Stimulated activated CD8-positive, alpha-beta memory T cell treated with anti-CD3 and anti-CD28 coated beads, Interleukin-4, amount 100 ng/mL, for 24 hours (primary cell): ENCODE results near the gene IMPA2.
"Not testable (repeated sequence)": the region's sequence is repeated elsewhere in the genome, so short reads cannot be mapped to it uniquely, and the experiment has no call there.

ENCODE experiments used
- DNase-seq: peaks from one replicate; pipeline ENCODE4 v3.0.0-alpha.2; 2020; ENCODE audit warnings: low read depth

The IMPA2 gene

GRCh38 chr18:11962597-11962996 lies 18.7 kb upstream of the IMPA2 start:
- DNase-seq = no peak

GRCh38 chr18:11963991-11964484 lies 17.3 kb upstream of the IMPA2 start:
- no peak for DNase-seq

GRCh38 chr18:11969904-11970835 lies 11.1 kb upstream of the IMPA2 start:
- DNase-seq = no peak

- not testable (repeated sequence) for DNase-seq
Observed at GRCh38 chr18:11970836-11971226, 10.5 kb upstream of the IMPA2 start.

GRCh38 chr18:11972371-11973174 lies 8.7 kb upstream of the IMPA2 start:
- DNase-seq = no peak

- no peak for DNase-seq
Observed at GRCh38 chr18:11974741-11975325, 6.5 kb upstream of the IMPA2 start.

- no peak for DNase-seq
Observed at GRCh38 chr18:11975723-11976122, 5.6 kb upstream of the IMPA2 start.

- DNase-seq = no peak
Observed at GRCh38 chr18:11976315-11977152, 4.8 kb upstream of the IMPA2 start.

- no peak for DNase-seq
Observed at GRCh38 chr18:11977153-11977466, 4.2 kb upstream of the IMPA2 start.

GRCh38 chr18:11978956-11979355 lies 2.4 kb upstream of the IMPA2 start:
- no peak for DNase-seq

GRCh38 chr18:11980163-11980493 lies 1.2 kb upstream of the IMPA2 start:
- no peak for DNase-seq

GRCh38 chr18:11980494-11981191 lies 664 bp upstream of the IMPA2 start:
- peak; percentile 95 for DNase-seq

GRCh38 chr18:11981543-11982366 lies 448 bp downstream of the IMPA2 start:
- DNase-seq = no peak

- DNase-seq = no peak
Observed at GRCh38 chr18:11982981-11983380, 1.7 kb downstream of the IMPA2 start.

GRCh38 chr18:11983592-11983991 lies 2.3 kb downstream of the IMPA2 start:
- no peak for DNase-seq

GRCh38 chr18:11984091-11984490 lies 2.8 kb downstream of the IMPA2 start:
- no peak for DNase-seq

- no peak for DNase-seq
Observed at GRCh38 chr18:11985586-11985985, 4.3 kb downstream of the IMPA2 start.

GRCh38 chr18:11986061-11986460 lies 4.8 kb downstream of the IMPA2 start:
- DNase-seq = no peak

- no peak for DNase-seq
Observed at GRCh38 chr18:11987527-11987926, 6.2 kb downstream of the IMPA2 start.

- no peak for DNase-seq
Observed at GRCh38 chr18:11989174-11989573, 7.9 kb downstream of the IMPA2 start.
